ENCODE measurements around the gene HECTD1.
A peak's percentile ranks its signal among the peaks of the same experiment; 100 is the strongest.
"Not testable (repeated sequence)": the region's sequence is repeated elsewhere in the genome, so short reads cannot be mapped to it uniquely, and the experiment has no call there.

HECTD1 gene

GRCh38 chr14:31057701-31058364 is 149.8 kb downstream of the HECTD1 start:
- DNase-seq, result no peak

GRCh38 chr14:31057035-31057434 is 150.6 kb downstream of the HECTD1 start:
- Histone ChIP-seq H3K4me3 (no peak overlapping the region), H3K4me1 (peaks cover 0 to 9% (median 4%) of the 10 kb centered on the region in 4 donors), H3K36me3 (no peaks in the 10 kb centered on the region), H3K27ac (no peak overlapping the region), H3K27me3 (no peaks in the 10 kb centered on the region), H3K9me3 (no peaks in the 10 kb centered on the region)
- intact Hi-C loops (cut with DNase I; ENCODE audit: low total_unique reads), result no loop called here
- TF ChIP-seq, protein P1, sequence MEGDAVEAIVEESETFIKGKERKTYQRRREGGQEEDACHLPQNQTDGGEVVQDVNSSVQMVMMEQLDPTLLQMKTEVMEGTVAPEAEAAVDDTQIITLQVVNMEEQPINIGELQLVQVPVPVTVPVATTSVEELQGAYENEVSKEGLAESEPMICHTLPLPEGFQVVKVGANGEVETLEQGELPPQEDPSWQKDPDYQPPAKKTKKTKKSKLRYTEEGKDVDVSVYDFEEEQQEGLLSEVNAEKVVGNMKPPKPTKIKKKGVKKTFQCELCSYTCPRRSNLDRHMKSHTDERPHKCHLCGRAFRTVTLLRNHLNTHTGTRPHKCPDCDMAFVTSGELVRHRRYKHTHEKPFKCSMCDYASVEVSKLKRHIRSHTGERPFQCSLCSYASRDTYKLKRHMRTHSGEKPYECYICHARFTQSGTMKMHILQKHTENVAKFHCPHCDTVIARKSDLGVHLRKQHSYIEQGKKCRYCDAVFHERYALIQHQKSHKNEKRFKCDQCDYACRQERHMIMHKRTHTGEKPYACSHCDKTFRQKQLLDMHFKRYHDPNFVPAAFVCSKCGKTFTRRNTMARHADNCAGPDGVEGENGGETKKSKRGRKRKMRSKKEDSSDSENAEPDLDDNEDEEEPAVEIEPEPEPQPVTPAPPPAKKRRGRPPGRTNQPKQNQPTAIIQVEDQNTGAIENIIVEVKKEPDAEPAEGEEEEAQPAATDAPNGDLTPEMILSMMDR (IDR thresholded peaks at IDR 0.05), result no peak
- DNase-seq, result no peak

More at GRCh38 chr14:31057701-31058364, 149.8 kb downstream of the HECTD1 start:
- no peaks in the 10 kb centered on the region for H3K36me3 ChIP-seq
- TF ChIP-seq, protein P1 (IDR thresholded peaks at IDR 0.05), result no peak
- no peak overlapping the region for H3K4me3 ChIP-seq
- intact Hi-C loops (cut with DNase I; ENCODE audit: low total_unique reads), result no loop called here
- H3K27ac ChIP-seq, result no peak overlapping the region
- no peaks in the 10 kb centered on the region for H3K9me3 ChIP-seq
- H3K27me3 ChIP-seq, result no peaks in the 10 kb centered on the region
- H3K4me1 ChIP-seq, result peaks cover 0 to 9% (median 4%) of the 10 kb centered on the region in 4 donors

DNA sequence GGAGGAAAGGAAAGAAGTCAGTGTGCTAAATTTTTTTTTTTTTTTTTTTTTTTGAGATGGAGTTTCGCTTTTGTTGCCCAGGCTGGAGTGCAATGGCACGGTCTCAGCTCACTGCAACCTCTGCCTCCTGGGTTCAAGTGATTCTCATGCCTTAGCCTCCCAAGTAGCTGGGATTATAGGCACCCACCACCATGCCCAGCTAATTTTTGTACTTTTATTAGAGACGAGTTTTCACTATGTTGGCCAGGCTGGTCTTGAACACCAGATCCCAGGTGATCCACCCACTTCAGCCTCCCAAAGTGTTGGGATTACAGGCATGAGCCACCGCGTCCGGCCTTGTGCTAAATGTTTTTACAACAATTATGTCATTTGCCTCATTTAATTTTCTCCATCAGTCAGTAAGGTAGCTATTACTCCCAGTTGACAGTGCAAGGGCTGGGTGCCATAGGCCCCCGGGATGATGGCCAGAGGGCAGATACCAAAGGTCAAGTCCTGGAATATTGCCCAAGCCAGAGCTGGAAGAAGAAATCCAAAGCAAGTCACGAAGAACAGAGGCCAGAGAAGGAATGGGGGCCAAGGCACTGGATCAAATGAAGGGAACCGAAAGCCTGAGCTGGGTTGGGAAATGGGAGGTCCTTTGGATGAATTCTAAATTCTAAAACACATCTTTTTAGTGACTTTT is 154.5 kb downstream of the HECTD1 start:
- DNase-seq, result peak; percentile 79 to 86
- H3K9me3 ChIP-seq; H3K36me3 ChIP-seq; intact Hi-C loops (cut with DNase I; ENCODE audit: low total_unique reads); H3K27me3 ChIP-seq; H3K4me3 ChIP-seq: not testable (repeated sequence)
- H3K4me1 ChIP-seq, result peaks cover 0 to 18% (median 4%) of the 10 kb centered on the region in 4 donors
- peak overlapping the region in 1 of 2 donors; percentile 9 for H3K27ac ChIP-seq

- no peak for DNase-seq
- TF ChIP-seq, protein P1 (IDR thresholded peaks at IDR 0.05), result no peak
- Histone ChIP-seq H3K4me3 (no peak overlapping the region), H3K9me3 (no peaks in the 10 kb centered on the region), H3K27me3 (no peaks in the 10 kb centered on the region), H3K4me1 (peaks cover 0 to 18% (median 4%) of the 10 kb centered on the region in 4 donors), H3K36me3 (no peaks in the 10 kb centered on the region), H3K27ac (no peak overlapping the region)
- intact Hi-C loops (cut with DNase I; ENCODE audit: low total_unique reads), result no loop called here
Observed at GRCh38 chr14:31051511-31051910, 156.1 kb downstream of the HECTD1 start.

- Histone ChIP-seq H3K4me1 (peaks cover 0 to 18% (median 4%) of the 10 kb centered on the region in 4 donors), H3K27ac (no peak overlapping the region), H3K36me3 (no peaks in the 10 kb centered on the region), H3K27me3 (no peaks in the 10 kb centered on the region), H3K4me3 (no peak overlapping the region), H3K9me3 (no peaks in the 10 kb centered on the region)
- DNase-seq, result no peak
- TF ChIP-seq, protein P1 (IDR thresholded peaks at IDR 0.05), result no peak
- intact Hi-C loops (cut with DNase I; ENCODE audit: low total_unique reads), result no loop called here
Observed at GRCh38 chr14:31051023-31051422, 156.6 kb downstream of the HECTD1 start.
